Epithelial cell of esophagus (primary cell): Measurements from ENCODE around the gene ARID3A.

Experiments used
- DNase-seq: peaks from one replicate; pipeline ENCODE4 v3.0.0; 2010; ENCODE audit warnings: low read depth
- H3K4me3 ChIP-seq: 2 replicates; pipeline ENCODE4 v1.5.1; 2011; ENCODE audit warnings: mild to moderate bottlenecking, low read length, control low read depth
- TF ChIP-seq, protein P1 (sequence below): IDR thresholded peaks from 2 replicates; pipeline ENCODE4 v1.5.1; 2011; ENCODE audit warnings: low read depth, mild to moderate bottlenecking, low read length, control low read depth, inconsistent platforms; ENCODE audit not compliant: insufficient read depth; ENCODE audit errors: missing control alignments

ARID3A gene

GRCh38 chr19:881385-882071 is 44.3 kb upstream of the ARID3A start:
- TF ChIP-seq, protein P1, sequence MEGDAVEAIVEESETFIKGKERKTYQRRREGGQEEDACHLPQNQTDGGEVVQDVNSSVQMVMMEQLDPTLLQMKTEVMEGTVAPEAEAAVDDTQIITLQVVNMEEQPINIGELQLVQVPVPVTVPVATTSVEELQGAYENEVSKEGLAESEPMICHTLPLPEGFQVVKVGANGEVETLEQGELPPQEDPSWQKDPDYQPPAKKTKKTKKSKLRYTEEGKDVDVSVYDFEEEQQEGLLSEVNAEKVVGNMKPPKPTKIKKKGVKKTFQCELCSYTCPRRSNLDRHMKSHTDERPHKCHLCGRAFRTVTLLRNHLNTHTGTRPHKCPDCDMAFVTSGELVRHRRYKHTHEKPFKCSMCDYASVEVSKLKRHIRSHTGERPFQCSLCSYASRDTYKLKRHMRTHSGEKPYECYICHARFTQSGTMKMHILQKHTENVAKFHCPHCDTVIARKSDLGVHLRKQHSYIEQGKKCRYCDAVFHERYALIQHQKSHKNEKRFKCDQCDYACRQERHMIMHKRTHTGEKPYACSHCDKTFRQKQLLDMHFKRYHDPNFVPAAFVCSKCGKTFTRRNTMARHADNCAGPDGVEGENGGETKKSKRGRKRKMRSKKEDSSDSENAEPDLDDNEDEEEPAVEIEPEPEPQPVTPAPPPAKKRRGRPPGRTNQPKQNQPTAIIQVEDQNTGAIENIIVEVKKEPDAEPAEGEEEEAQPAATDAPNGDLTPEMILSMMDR = no peak
- DNase-seq = no peak
- no peak overlapping the region for H3K4me3 ChIP-seq

DNA sequence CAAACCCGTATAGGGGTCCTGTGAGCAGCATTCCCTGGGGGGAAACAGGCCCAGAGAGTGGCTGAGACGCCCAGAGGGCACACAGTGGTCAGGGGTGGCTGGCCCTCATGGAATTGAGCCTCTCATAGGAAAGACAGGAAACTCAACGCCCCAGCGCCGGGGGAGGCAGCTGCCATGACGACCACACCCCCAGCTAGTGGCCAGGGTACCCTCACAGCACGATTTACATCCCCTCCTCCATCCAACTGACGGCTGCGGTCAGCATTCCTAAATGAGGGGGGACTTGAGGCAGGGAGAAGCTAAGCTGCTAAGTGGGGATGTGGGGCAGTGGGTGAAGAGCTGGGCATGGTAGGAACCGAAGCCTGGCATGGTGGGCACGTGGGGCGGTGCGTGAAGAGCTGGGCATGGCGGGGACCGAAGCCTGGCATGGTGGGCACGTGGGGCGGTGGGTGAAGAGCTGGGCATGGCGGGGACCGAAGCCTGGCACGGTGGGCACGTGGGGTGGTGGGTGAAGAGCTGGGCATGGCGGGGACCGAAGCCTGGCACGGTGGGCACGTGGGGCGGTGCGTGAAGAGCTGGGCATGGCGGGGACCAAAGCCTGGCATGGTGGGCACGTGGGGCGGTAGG is 42.9 kb upstream of the ARID3A start:
- no peak overlapping the region for H3K4me3 ChIP-seq
- DNase-seq = no peak
- TF ChIP-seq, protein P1 = no peak

DNA sequence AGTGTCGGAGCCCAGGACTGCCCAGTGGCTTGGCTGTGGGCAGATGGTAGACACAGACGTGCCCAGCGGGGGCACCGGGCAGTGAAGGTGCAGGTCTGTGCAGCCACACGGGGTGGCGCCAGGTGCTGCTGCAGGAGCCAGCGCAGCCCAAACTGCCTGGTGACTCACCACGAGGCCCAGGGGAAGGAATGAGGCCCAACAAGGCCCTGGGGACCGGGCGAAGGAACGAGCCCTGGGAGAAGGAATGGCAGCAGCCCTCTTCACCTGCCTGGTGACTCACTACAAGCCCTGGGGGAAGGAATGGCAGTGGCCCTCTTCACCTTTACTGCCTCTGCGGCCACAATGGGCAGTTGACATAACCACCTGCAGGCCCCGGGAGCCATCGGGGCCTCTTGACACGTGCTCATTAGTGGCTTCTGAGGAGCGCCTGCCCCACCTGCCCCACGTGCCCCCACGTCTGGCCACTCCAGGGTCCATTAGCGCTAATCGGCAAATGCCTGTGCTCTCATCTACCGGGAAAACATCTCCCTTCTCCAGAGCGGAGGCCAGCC is 42.1 kb upstream of the ARID3A start:
- peak; percentile 89 for DNase-seq
- TF ChIP-seq, protein P1 = peak; percentile 59
- no peak overlapping the region for H3K4me3 ChIP-seq

DNA sequence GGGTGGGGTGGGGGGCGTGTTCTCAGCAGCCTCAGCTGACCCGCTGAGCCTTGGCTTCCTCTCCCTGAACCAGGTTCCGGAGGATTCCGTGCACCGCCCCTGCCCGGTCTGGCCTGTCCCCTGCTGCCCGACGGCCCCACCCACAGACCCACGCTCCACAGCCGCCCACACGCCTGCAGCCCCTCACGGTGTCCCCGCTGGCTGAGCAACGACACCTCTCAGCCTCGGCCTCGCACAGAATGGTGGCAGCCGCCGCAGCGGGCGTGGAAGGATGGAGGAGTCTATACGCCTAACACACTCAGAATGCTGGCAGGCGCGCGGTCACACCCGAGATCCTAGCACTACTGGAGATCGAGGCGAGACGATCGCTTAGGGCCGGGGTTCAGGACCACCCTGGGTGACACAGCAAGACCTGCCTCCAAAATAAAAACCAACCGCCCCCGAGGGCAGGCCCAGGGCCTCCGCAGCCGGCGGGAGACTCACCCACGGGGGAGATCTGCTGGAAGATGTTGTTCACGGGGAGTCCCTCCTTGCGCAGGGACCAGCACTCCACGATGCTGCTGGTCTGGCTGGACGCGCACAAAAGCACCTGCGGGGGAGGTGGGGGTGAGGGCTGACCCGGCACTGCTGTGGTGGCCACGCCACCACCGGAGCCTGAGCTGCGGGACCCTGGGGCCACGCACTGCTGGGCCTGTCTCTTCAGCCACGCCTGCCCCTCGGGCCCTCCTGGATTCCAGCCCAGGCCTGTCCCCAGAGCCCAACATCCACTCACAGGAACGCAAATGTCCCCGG is 41.2 kb upstream of the ARID3A start:
- TF ChIP-seq, protein P1 = no peak
- H3K4me3 ChIP-seq = no peak overlapping the region
- DNase-seq = no peak

GRCh38 chr19:885536-886224 is 40.2 kb upstream of the ARID3A start:
- H3K4me3 ChIP-seq = no peak overlapping the region
- DNase-seq = no peak
- TF ChIP-seq, protein P1 = no peak

DNA sequence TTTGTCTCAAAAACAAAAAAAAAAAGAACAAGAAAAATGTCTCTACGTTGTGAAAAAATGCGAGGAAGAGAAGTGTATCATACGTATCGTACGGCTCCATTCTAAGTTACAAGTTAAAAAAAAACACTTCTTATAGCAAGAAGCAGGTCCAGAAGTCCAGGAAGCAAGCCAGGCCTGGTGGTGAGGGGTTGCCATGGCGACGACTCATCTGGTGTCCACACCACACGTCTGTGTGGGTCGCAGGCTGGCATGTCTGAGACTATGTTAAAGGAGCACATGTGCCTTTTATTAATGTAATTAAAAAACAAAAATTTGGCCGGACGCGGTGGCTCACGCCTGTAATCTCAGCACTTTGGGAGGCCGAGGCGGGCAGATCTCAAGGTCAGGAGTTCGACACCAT is 38.8 kb upstream of the ARID3A start:
- TF ChIP-seq, protein P1 = no peak
- no peak overlapping the region for H3K4me3 ChIP-seq
- no peak for DNase-seq
